Measurements from ENCODE around the gene AADACL4. TPM values are rescaled to one million over a fixed set of nuclear protein-coding genes. Genes with fewer than 3 reads are reported as not detected.

AADACL4 gene
- total and polyA plus RNA-seq, 2 experiments from 2014 or later = not detected

DNA sequence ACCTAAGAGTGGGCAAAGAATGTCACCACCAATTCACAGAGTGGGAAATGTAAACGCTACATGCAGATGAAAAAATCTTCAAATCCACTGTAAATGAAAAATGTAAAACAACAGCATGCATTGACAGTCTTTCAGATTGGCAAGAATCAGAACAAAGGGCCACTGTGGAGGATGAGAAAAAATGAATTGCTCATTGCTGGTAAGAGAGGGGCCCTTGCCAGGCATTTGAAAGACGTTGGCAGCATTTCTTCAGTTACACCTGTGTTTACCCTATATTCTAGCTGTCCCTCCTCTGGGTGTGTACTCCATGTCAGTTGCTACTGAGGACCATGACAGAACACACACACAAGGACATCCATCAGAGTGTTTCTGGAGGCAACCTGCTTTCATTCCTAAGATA is 46.3 kb downstream of the AADACL4 start (continued):
- TF ChIP-seq ZNF462 (CRISPR knock-in tag; IDR thresholded peaks at IDR 0.05) (no peak), NANOG (IDR thresholded peaks at IDR 0.05; ENCODE audit: borderline replicate concordance) (no peak), POLR2AphosphoS5 (IDR thresholded peaks at IDR 0.05; ENCODE audit: low read depth) (no peak), ZNF331 (CRISPR knock-in tag; IDR thresholded peaks at IDR 0.05; ENCODE audit: low read depth) (no peak), JUNB (IDR thresholded peaks at IDR 0.05; ENCODE audit: unreplicated experiment) (no peak), STAT1 (IDR thresholded peaks at IDR 0.05; ENCODE audit: unreplicated experiment) (no peak)

- H2AFZ ChIP-seq = no peak overlapping the region; the same call in 1 of the 2 replicates
- H3K4me3 ChIP-seq = no peak overlapping the region
- no peaks in the 10 kb centered on the region for H3K36me3 ChIP-seq (ENCODE audit: insufficient read depth)
- no peaks in the 10 kb centered on the region for H4K20me1 ChIP-seq (replicated peaks; ENCODE audit: insufficient read depth)
- H3K27ac ChIP-seq (ENCODE audit: low read depth) = no peak overlapping the region
- H3K79me2 ChIP-seq (replicated peaks; ENCODE audit: insufficient read depth) = no peaks in the 10 kb centered on the region
- Mint-ChIP-seq H3K4me3 (no peak overlapping the region), H3K9me3 (no peaks in the 10 kb centered on the region), H3K36me3 (ENCODE audit: low read depth) (no peaks in the 10 kb centered on the region; the same call in 2 of the 3 replicates), H3K4me1 (no peaks in the 10 kb centered on the region), H3K27me3 (ENCODE audit: insufficient read depth, low read depth, poor library complexity) (no peaks in the 10 kb centered on the region), H3K27ac (no peak overlapping the region)
- H3K4me1 ChIP-seq (ENCODE audit: insufficient read depth) = 0 out of 2 replicates have a peak, but pooled peaks cover 7% of the 10 kb centered on the region
- no peaks in the 10 kb centered on the region for H3F3A ChIP-seq (replicated peaks; ENCODE audit: low read depth)
- peak; percentile 17 for DNase-seq (ENCODE audit: low spot score)
- H3K9me2 ChIP-seq (ENCODE audit: insufficient read depth) = peaks cover 10% of the 10 kb centered on the region; the same call in 1 of the 2 replicates
- no peaks in the 10 kb centered on the region for H3K27me3 ChIP-seq (ENCODE audit: insufficient read depth)
- no peak overlapping the region for H3K4me2 ChIP-seq
- no peak for ATAC-seq
- no peak for TF ChIP-seq ZNF462 (CRISPR knock-in tag; IDR thresholded peaks at IDR 0.05)
- no peak for TF ChIP-seq ZNF114 (CRISPR knock-in tag; IDR thresholded peaks at IDR 0.05)
- TF ChIP-seq NANOG (IDR thresholded peaks at IDR 0.05; ENCODE audit: borderline replicate concordance) = no peak
- no peak for TF ChIP-seq CREB1 (CRISPR knock-in tag; IDR thresholded peaks at IDR 0.05; ENCODE audit: low read depth)
Measured at GRCh38 chr1:12692967-12693782, 49.3 kb downstream of the AADACL4 start.

All from GM23338 (cell line).